ENCODE measurements around the gene REPS2.

Gene REPS2

GRCh38 chrX:16946361-16946964 is at the start of gene REPS2:
TSS of gene REPS2 (plus strand) at chrX:16946658. CDS start at chrX:16946862, 204 bp downstream.
- POLR2A ChIA-PET = interaction anchor here (1.3 kb wide), 1 partner anchor 175 kb away, joined by 3 read pairs; no protein-coding TSS in a partner anchor

GRCh38 chrX:16897445-16897844 is 49.0 kb upstream of the REPS2 start:
- DNase-seq (ENCODE audit: extremely low spot score) = no peak
- no peak for TF ChIP-seq FOXK2 (IDR thresholded peaks at IDR 0.05)
- TF ChIP-seq HDGF (IDR thresholded peaks at IDR 0.05; ENCODE audit: borderline replicate concordance) = no peak
- TF ChIP-seq SP1 (IDR thresholded peaks at IDR 0.05) = no peak
- TF ChIP-seq ZNF384 (IDR thresholded peaks at IDR 0.05) = no peak
- TF ChIP-seq BHLHE40 (IDR thresholded peaks at IDR 0.05; ENCODE audit: borderline replicate concordance) = no peak
- POLR2A ChIA-PET = no interaction called here
- CTCF ChIA-PET = no interaction called here

More at GRCh38 chrX:16946361-16946964, at the start of gene REPS2:
- CTCF ChIA-PET = interaction anchor here (1.2 to 2.0 kb wide), 2 partner anchors 63 to 100 kb away, joined by 3 to 8 read pairs; no protein-coding TSS in a partner anchor
- peak; percentile 89 for DNase-seq (ENCODE audit: extremely low spot score)
- TF ChIP-seq NFRKB (IDR thresholded peaks at IDR 0.05) (no peak), TARDBP (IDR thresholded peaks at IDR 0.05) (no peak), ARNT (IDR thresholded peaks at IDR 0.05) (no peak), HDGF (IDR thresholded peaks at IDR 0.05; ENCODE audit: borderline replicate concordance) (no peak), SUZ12 (IDR thresholded peaks at IDR 0.05) (no peak), BHLHE40 (IDR thresholded peaks at IDR 0.05; ENCODE audit: borderline replicate concordance) (no peak), L3MBTL2 (conservative IDR thresholded peaks at IDR 0.05) (no peak), LEF1 (IDR thresholded peaks at IDR 0.05; ENCODE audit: borderline replicate concordance) (no peak), ZNF384 (IDR thresholded peaks at IDR 0.05) (no peak), CTBP1 (IDR thresholded peaks at IDR 0.05; ENCODE audit: borderline replicate concordance) (no peak), FOXK2 (IDR thresholded peaks at IDR 0.05) (no peak), ELF4 (IDR thresholded peaks at IDR 0.05) (no peak), FOXM1 (IDR thresholded peaks at IDR 0.05; ENCODE audit: borderline replicate concordance) (no peak), FOXA1 (IDR thresholded peaks at IDR 0.05) (no peak)

GRCh38 chrX:16903274-16904022 is 43.0 kb upstream of the REPS2 start:
- CTCF ChIA-PET = interaction anchor here (1.0 kb wide), 1 partner anchor 21 kb away, joined by 3 read pairs; no protein-coding TSS in a partner anchor
- POLR2A ChIA-PET = no interaction called here
- no peak for TF ChIP-seq LEF1 (IDR thresholded peaks at IDR 0.05; ENCODE audit: borderline replicate concordance)
- DNase-seq (ENCODE audit: extremely low spot score) = no peak

GRCh38 chrX:16910376-16910775 is 36.1 kb upstream of the REPS2 start:
- POLR2A ChIA-PET = no interaction called here
- TF ChIP-seq SUZ12 (IDR thresholded peaks at IDR 0.05) = no peak
- no peak for TF ChIP-seq BHLHE40 (IDR thresholded peaks at IDR 0.05; ENCODE audit: borderline replicate concordance)
- TF ChIP-seq FOXK2 (IDR thresholded peaks at IDR 0.05) = no peak
- TF ChIP-seq CTBP1 (IDR thresholded peaks at IDR 0.05; ENCODE audit: borderline replicate concordance) = no peak
- TF ChIP-seq FOXA1 (IDR thresholded peaks at IDR 0.05) = no peak
- TF ChIP-seq FOXM1 (IDR thresholded peaks at IDR 0.05; ENCODE audit: borderline replicate concordance) = no peak
- no peak for TF ChIP-seq ELF4 (IDR thresholded peaks at IDR 0.05)
- TF ChIP-seq L3MBTL2 (conservative IDR thresholded peaks at IDR 0.05) = no peak
- no peak for TF ChIP-seq PKNOX1 (IDR thresholded peaks at IDR 0.05)
- no peak for TF ChIP-seq ARNT (IDR thresholded peaks at IDR 0.05)
- no peak for TF ChIP-seq TARDBP (IDR thresholded peaks at IDR 0.05)
- TF ChIP-seq HDGF (IDR thresholded peaks at IDR 0.05; ENCODE audit: borderline replicate concordance) = no peak
- no peak for TF ChIP-seq SP1 (IDR thresholded peaks at IDR 0.05)

DNA sequence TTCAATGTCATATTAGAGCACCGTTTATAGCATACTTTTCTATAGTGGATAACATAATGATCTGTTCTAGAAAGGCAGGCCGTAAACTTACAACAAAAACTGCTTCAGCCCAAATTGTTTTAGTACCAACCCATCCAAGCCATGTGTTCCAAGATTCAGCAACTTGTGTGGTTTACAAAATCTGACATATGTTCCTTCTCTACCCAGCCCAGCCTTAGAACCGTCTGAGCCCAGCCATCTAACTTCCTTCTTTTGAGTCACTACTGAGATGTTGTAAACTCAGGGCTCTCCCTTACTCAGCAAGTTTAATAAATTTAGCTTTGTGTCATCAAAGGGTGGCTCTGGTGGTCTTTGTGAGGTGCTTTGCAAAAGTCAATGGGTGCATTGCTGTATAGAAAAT is 32.4 kb upstream of the REPS2 start:
- ChIA-PET CTCF (no interaction called here), POLR2A (no interaction called here)
- DNase-seq (ENCODE audit: extremely low spot score) = no peak

More at GRCh38 chrX:16910376-16910775, 36.1 kb upstream of the REPS2 start:
- CTCF ChIA-PET = interaction anchor here (0.6 kb wide), 1 partner anchor 50 kb away, joined by 3 read pairs; no protein-coding TSS in a partner anchor
- DNase-seq (ENCODE audit: extremely low spot score) = no peak

GRCh38 chrX:16916561-16916960 is 29.9 kb upstream of the REPS2 start:
- ChIA-PET CTCF (no interaction called here), POLR2A (no interaction called here)
- no peak for DNase-seq (ENCODE audit: extremely low spot score)
- TF ChIP-seq LEF1 (IDR thresholded peaks at IDR 0.05; ENCODE audit: borderline replicate concordance) = no peak
- no peak for TF ChIP-seq SUZ12 (IDR thresholded peaks at IDR 0.05)
- no peak for TF ChIP-seq PKNOX1 (IDR thresholded peaks at IDR 0.05)
- no peak for TF ChIP-seq ELF4 (IDR thresholded peaks at IDR 0.05)
- TF ChIP-seq FOXM1 (IDR thresholded peaks at IDR 0.05; ENCODE audit: borderline replicate concordance) = no peak
- no peak for TF ChIP-seq HDGF (IDR thresholded peaks at IDR 0.05; ENCODE audit: borderline replicate concordance)
- TF ChIP-seq BHLHE40 (IDR thresholded peaks at IDR 0.05; ENCODE audit: borderline replicate concordance) = no peak
- no peak for TF ChIP-seq FOXA1 (IDR thresholded peaks at IDR 0.05)

More for the DNA sequence above, 32.4 kb upstream of the REPS2 start:
- TF ChIP-seq LEF1 (IDR thresholded peaks at IDR 0.05; ENCODE audit: borderline replicate concordance) (no peak), SP1 (IDR thresholded peaks at IDR 0.05) (no peak), SUZ12 (IDR thresholded peaks at IDR 0.05) (no peak), FOXA1 (IDR thresholded peaks at IDR 0.05) (no peak), ELF4 (IDR thresholded peaks at IDR 0.05) (no peak), ARNT (IDR thresholded peaks at IDR 0.05) (no peak), NFRKB (IDR thresholded peaks at IDR 0.05) (no peak), FOXK2 (IDR thresholded peaks at IDR 0.05) (no peak), PKNOX1 (IDR thresholded peaks at IDR 0.05) (no peak), TARDBP (IDR thresholded peaks at IDR 0.05) (no peak), BHLHE40 (IDR thresholded peaks at IDR 0.05; ENCODE audit: borderline replicate concordance) (no peak)
